Ascending aorta (tissue), 2 donors: Measurements from ENCODE around the gene KLK7. TPM values are rescaled to one million over a fixed set of nuclear protein-coding genes. Genes with fewer than 3 reads are reported as not detected.

ENCODE experiments used
- DNase-seq, 2 donors: peaks; one replicate each; pipeline ENCODE4 v3.0.0-alpha.2; 2019; ENCODE audit warnings: low spot score in 2 of 2
- H3K27ac ChIP-seq, 2 donors: fragments of 200-600 bp; sonication (generic); one replicate each; pipeline ENCODE4 v1.5.1; 2016 to 2017; ENCODE audit warnings: mild to moderate bottlenecking in 1 of 2
- H3K27me3 ChIP-seq: fragments of 200-600 bp; sonication (generic); one replicate; pipeline ENCODE4 v1.5.1; 2017
- H3K36me3 ChIP-seq, 2 donors: fragments of 200-600 bp; sonication (generic); one replicate each; pipeline ENCODE4 v1.5.1; 2016
- H3K4me1 ChIP-seq, 2 donors: fragments of 200-600 bp; sonication (generic); one replicate each; pipeline ENCODE4 v1.5.1; 2016 to 2017; ENCODE audit warnings: mild to moderate bottlenecking in 1 of 2
- H3K4me3 ChIP-seq, 2 donors: fragments of 200-600 bp; sonication (generic); one replicate each; pipeline ENCODE4 v1.5.1; 2016 to 2017; ENCODE audit warnings: mild to moderate bottlenecking in 1 of 2
- H3K9me3 ChIP-seq, 2 donors: fragments of 200-600 bp; sonication (generic); one replicate each; pipeline ENCODE4 v1.5.1; 2016
- CTCF ChIP-seq, 3 experiments: fragments of 200-600 bp in 2 of 3; fragments of 450-650 bp in 1 of 3; sonication (generic) in 2 of 3; IDR thresholded peaks; one replicate each; pipeline ENCODE4 v1.5.1; 2016 to 2019; ENCODE audit warnings: antibody characterized with exemption in 3 of 3, mild to moderate bottlenecking in 1 of 3, moderate library complexity in 1 of 3
- intact Hi-C: fragments of 100-400 bp; cut with DNase I; formaldehyde crosslinking; loops from one replicate; pipeline ENCODE4 v1.15.1; 2023
- total RNA-seq: library from RNA; depleted of rRNA; stranded (reverse); fragments of >200 nt; gene quantifications from one replicate; pipeline ENCODE4 v1.1.0, GENCODE V29; 2016

The KLK7 gene
- total RNA-seq, 1 donor from 2014 or later: not detected

DNA sequence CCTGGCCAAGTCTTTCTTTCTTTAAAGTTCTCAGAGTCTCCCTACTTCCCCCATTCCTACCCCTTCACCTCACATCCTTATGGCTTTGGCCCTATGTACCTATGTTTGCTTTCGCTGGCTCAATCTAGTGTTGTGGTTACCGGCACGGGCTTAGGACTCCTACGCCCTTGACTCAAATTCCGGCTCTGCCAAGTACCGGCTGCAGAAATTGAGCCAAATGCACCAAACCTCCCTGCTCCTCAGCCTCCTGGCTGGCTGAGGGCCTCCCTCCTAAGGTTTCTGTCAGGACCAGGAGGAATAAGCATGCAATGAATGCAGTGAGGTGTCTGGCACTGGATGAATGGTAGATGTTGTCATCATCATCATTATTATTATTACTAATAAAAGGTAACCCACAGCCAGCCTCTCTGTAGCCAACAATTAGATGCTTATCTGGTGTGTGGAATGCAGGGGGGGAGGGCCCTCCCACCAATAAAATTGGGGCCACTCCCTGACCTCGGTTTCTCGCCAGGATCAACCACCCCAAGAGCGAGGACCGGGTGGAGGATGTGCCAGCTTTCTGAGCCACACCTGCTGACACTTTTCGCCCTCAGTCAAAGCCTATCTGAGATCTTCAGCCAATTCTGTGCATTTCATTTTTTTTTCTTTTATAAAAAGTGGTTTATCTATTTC lies 51.6 kb downstream of the KLK7 start:
- Histone ChIP-seq H3K9me3 (no peaks in the 10 kb centered on the region), H3K27me3 (no peaks in the 10 kb centered on the region), H3K4me3 (no peak overlapping the region), H3K4me1 (no peaks in the 10 kb centered on the region), H3K36me3 (no peaks in the 10 kb centered on the region), H3K27ac (no peak overlapping the region)
- no peak for DNase-seq
- intact Hi-C loops: no loop called here
- no peak for TF ChIP-seq CTCF (IDR thresholded peaks at IDR 0.05)

DNA sequence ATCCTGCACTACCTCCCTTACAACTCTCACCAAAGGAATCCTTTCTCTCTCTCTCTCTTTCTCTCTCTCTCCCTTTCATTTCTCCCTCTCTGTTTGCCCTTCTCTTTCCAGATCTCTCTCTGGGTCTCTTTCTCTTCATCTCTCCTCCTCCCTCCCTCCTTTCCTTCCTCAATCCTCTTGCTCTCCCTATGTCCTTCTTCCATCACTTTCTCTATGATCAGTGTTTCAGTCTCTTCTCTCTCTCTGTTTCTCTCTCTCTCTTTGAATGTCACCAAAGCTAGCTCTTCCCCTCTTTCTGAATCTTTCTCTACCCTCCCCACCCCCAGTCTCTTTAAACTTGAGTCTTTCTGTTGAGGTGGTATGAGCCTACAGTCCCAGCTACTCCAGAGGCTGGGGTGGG lies 52.7 kb downstream of the KLK7 start:
- intact Hi-C loops: no loop called here

DNA sequence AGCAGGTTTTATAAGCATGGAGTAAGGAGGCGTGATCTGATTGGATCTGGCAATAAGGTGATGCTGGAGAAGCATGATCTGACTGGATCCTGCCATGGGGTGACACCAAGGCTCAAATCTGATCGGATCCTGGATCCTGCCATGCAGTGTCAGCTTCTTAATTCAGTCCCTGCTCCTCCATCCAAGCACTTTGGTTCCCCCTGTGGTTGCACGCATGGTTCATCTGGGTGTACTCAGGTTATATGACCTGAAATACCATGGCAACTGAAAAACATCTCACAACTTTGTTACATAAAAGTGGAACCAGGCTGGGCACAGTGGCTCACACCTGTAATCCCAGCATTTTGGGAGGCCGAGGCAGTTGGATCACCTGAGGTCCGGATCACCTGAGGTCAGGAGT lies 54.9 kb downstream of the KLK7 start:
- Histone ChIP-seq H3K36me3 (no peaks in the 10 kb centered on the region), H3K9me3 (no peaks in the 10 kb centered on the region), H3K27ac (no peak overlapping the region), H3K4me1 (no peaks in the 10 kb centered on the region), H3K27me3 (no peaks in the 10 kb centered on the region), H3K4me3 (no peak overlapping the region)
- TF ChIP-seq CTCF (IDR thresholded peaks at IDR 0.05): no peak
- intact Hi-C loops: no loop called here
- DNase-seq: no peak

More for the DNA sequence above, 52.7 kb downstream of the KLK7 start:
- no peaks in the 10 kb centered on the region for H3K4me1 ChIP-seq
- no peak for TF ChIP-seq CTCF (IDR thresholded peaks at IDR 0.05)
- H3K36me3 ChIP-seq: no peaks in the 10 kb centered on the region
- H3K4me3 ChIP-seq: no peak overlapping the region
- no peaks in the 10 kb centered on the region for H3K9me3 ChIP-seq
- H3K27me3 ChIP-seq: no peaks in the 10 kb centered on the region
- H3K27ac ChIP-seq: no peak overlapping the region
- no peak for DNase-seq

Other genes starting within 250 kb of the KLK7 start
- not detected for gene GPR32, start 213.5 kb downstream of the KLK7 start, total RNA-seq
- not detected for gene ACP4, start 193.5 kb downstream of the KLK7 start, total RNA-seq
- gene KLK1, start 160.1 kb downstream of the KLK7 start, total RNA-seq: not detected
- not detected for gene KLK15, start 150.3 kb downstream of the KLK7 start, total RNA-seq
- not detected for gene KLK3, start 129.0 kb downstream of the KLK7 start, total RNA-seq
- not detected for gene KLK2, start 110.5 kb downstream of the KLK7 start, total RNA-seq
- gene KLK4, start 72.5 kb downstream of the KLK7 start, total RNA-seq: not detected
- gene KLK5, start 30.9 kb downstream of the KLK7 start, total RNA-seq: not detected
- not detected for gene KLK6, start 14.3 kb downstream of the KLK7 start, total RNA-seq
- gene KLK8, start 17.7 kb upstream of the KLK7 start, total RNA-seq: not detected
- 1.6 TPM for gene KLK10, start 35.8 kb upstream of the KLK7 start, total RNA-seq
- gene KLK11, start 42.7 kb upstream of the KLK7 start, total RNA-seq: not detected
- gene KLK12, start 51.1 kb upstream of the KLK7 start, total RNA-seq: not detected
- gene KLK13, start 81.2 kb upstream of the KLK7 start, total RNA-seq: not detected
- not detected for gene KLK14, start 99.0 kb upstream of the KLK7 start, total RNA-seq
- gene CTU1, start 124.5 kb upstream of the KLK7 start, total RNA-seq: 8.9 TPM
- gene SIGLEC9, start 141.0 kb upstream of the KLK7 start, total RNA-seq: 0.85 TPM
- 4.8 TPM for gene SIGLEC7, start 158.4 kb upstream of the KLK7 start, total RNA-seq
- gene CD33, start 241.2 kb upstream of the KLK7 start, total RNA-seq: 1.3 TPM